GM18498 (cell line): Measurements from ENCODE around the gene MKRN2.
"Not testable (repeated sequence)": the region's sequence is repeated elsewhere in the genome, so short reads cannot be mapped to it uniquely, and the experiment has no call there.

Experiments
- ATAC-seq: cut with Tn5 transposase; IDR thresholded peaks from one replicate; pipeline ENCODE4 v1.9.1; 2021; ENCODE audit warnings: mild to moderate bottlenecking, moderate library complexity; ENCODE audit not compliant: unreplicated experiment

The MKRN2 gene

GRCh38 chr3:12627370-12627769, 70.5 kb downstream of the MKRN2 start:
- no peak for ATAC-seq

- no peak for ATAC-seq
These were observed 71.9 kb downstream of the MKRN2 start for GRCh38 chr3:12628813-12629212.

- ATAC-seq: no peak
These were observed 72.7 kb downstream of the MKRN2 start for GRCh38 chr3:12629560-12629959.

GRCh38 chr3:12630292-12630691, 73.4 kb downstream of the MKRN2 start:
- ATAC-seq: no peak

GRCh38 chr3:12630843-12631242, 74.0 kb downstream of the MKRN2 start:
- ATAC-seq: not testable (repeated sequence)

- no peak for ATAC-seq
These were observed 75.6 kb downstream of the MKRN2 start for GRCh38 chr3:12632523-12632922.

GRCh38 chr3:12633108-12633507, 76.2 kb downstream of the MKRN2 start:
- no peak for ATAC-seq
